Measurements from ENCODE around the gene SETD7.

Gene SETD7

DNA sequence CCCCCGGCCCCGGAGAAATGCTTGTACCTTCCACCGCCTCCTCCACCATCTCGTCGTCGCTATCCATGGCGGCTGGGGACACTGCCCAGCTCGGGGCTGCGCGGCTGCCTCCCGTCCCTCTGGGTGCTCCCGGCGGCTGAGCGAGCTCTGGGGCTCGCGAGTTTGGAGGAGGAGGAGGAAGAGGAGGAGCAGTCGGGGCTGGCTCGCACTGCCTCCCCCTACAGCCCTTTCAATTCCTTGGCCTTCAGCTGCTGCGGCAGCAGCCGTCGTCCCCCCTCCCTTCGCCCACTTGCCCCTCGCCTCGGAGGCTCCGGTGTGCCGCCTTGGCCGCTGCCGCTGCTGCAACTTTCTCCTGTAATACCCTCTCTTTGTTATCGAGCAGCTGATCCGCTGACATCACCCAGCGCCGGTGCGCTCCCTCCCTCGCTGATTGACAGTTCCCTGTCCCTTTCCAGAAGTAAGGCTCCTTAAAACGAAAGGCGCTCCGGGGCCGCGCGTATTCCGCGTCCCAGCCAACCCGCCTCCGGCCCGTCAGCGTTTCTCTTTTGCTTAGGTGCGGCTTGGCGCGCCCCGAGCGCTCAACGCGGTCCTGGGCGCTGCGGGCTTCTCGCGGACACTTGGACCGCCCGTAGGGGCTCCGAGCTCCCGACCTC lies at the start of gene SETD7:
Gene SETD7, minus strand, starts transcription at position 149 of the 653 bp plus-strand sequence. Its CDS starts 82 bp downstream, at position 67.
- DNase-seq, result peak; percentile 62 to 71

DNA sequence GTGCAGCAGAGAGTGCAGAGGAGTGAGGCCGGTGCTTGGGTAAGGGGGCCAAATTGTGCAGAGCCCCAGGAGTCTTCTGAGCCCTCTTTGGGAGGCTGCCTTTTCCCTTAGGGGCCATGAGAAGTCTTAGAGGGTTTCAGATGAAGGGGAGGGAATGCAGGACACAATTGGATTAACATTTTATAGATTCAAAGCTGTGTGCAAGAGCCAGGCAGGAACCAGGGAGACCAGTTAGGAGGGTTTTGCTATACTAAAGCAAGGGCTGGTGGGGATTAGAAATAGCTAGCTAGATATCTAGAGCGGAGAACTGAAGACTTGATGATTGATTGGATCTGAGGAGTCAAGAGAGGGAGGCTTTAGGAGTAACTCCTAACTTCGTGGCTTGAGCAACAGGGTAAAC lies 49.5 kb upstream of the SETD7 start:
- DNase-seq, result no peak

DNA sequence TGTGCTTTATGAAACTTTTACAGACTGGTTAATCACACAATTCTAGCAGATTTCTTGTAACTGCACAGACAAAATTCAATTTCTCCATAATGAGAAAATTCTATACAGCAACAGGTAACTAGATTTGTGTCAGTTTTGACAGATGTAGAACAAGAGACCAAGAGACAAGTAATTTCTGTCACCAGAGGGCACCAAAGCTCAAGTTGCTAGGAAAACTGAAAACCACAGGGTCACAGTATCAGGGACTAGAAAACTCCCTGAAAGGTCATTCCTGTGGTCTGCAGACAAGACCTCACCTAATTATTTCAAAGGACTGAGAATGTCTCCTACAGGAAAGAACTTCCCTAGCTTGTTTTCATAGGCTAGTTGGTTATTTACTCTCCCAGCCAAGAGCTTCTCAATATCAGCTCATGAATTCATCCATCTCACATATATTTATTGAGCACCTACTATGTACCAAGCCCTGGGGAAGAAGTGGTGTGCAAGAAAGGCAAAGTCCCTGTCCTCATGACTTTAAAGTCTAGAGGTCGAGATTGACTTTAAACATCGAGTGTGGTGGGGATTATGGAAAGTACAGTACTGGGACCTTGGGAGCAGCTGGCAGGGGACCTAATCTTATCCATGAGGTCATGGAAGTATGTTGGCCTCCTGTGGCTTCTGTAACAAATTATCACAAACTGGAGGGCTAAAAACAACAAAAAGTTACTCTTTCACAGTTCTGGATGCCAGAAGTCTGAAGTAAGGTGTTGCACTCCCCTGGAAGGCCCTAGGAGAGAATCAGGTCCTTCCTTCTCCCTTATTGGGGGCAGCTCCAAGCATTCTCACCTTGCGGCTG lies 47.8 kb upstream of the SETD7 start:
- DNase-seq, result peak in 1 of 2 donors; percentile 27

DNA sequence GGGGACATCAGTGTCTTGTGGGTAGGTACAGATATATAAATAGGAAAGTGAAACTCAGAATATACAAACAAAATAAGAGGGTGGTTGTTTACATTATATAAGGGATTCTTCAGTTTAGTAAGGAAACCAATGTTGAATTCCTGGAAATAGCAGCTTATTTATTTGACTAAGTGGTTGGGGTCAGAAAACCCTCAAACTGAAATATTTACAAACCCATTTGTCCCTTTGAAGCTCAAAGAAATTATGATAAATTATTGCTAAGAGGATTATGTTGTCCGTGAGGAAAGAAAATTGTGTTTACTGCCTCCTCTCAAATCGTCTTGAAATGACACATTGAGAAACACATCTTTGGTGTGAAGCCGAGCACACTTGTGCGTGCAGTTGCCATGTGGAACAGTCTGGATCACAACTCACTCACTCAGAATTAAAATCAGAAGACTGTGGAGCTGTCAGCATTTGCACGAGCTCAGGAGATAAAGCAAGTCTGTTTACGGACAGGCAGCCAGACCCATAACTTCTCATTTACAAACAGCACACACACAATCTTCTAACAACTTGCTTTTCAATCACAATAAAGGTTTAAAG lies 46.8 kb upstream of the SETD7 start:
- no peak for DNase-seq

DNA sequence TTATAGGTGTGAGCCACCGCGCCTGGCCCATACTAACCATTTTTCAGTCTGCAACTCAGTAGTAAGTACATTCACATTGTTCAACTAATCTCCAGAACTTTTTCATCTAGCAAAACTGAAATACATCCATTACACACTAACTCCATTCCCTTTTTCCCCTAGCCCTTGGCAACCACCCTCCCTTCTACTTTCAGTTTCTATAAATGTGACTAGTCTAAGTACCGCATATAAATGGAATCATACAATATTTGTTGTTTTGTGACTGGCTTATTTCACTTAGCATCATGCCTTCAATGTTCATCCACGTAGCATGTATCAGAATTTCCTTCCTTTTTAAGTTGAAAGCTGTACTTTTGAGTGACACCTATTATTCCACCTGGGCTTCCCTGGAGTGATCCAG lies 44.6 kb upstream of the SETD7 start:
- no peak for DNase-seq

DNA sequence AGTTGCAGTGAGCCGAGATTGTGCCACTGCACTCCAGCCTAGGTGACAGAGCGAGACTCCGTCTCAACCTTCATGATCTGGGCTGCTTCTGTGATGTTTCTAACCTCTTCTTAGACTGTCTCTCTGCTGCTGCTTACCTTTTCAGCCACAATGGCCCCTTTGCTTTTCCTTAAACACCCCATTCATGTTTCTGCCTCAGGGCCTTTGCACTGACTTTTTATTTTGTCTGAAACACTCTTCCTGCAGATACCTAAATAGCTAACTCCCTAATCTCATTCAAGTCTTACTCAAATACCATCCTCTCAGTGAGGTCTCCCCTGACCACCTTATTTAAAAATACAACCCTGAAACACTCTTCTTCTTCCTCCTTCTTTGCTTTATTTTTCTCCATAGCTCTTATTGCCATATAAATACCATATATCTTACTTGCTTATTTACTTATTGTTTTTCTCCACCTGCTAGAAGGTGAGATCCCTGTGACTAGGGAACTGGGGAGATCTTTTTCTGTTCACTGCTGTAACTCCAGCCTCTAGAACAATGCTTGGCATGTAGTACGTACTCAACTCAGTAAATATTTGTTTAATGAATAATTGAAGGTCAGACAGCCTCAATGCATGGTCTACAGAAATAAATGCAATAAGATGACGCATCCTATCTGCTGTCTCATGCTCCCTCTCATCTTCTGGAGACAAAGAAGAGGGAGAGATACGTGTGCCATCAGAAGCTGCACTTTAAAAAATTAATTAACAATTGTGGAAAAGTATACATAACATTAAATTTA lies 43.8 kb upstream of the SETD7 start:
- no peak for DNase-seq

DNA sequence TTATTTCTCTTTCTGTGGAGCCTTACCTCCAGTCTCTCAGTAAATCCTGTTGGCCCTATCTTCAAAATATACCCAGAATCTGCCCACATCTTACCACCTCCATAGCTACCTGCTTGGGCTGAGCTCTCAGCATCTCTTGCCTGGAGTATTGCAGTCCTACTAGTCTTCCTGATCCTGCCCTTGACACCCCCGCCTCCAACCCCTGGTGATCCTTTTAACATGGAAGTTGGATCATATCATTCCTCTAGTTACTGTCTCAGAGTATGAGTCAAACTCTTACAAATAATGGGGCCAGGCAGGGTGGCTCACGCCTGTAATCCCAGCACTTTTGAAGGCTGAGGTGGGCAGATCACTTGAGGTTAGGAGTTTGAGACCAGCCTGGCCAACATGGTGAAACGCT lies 43.1 kb upstream of the SETD7 start:
- no peak for DNase-seq

DNA sequence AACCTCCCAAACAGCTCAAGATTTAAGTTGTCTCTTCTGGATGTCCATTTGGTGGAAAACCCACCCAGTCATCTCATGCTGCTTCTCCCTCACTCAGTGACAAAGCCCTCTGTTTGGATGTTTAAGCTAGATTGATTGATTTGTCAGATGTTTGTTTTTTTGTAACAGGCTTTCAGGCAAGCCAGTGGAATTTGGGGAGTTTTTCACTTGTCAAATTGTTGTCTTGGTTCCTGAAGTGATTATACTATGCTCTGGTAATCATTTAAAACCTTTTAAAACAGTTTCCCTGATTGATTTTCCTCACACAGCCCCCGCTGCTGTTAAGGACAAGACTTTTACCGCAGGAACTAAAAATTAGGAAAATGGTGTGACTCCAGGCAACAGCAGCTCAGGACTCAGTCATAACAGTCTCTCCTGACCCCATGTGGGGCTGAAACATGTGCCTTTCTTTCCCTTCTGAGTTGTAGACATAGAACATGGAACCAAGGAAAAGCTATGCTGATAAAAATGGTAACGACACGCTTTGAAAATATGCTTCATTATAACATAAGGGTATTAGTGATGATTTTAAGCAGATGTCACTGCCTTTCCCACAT lies 40.8 kb upstream of the SETD7 start:
- DNase-seq, result no peak

DNA sequence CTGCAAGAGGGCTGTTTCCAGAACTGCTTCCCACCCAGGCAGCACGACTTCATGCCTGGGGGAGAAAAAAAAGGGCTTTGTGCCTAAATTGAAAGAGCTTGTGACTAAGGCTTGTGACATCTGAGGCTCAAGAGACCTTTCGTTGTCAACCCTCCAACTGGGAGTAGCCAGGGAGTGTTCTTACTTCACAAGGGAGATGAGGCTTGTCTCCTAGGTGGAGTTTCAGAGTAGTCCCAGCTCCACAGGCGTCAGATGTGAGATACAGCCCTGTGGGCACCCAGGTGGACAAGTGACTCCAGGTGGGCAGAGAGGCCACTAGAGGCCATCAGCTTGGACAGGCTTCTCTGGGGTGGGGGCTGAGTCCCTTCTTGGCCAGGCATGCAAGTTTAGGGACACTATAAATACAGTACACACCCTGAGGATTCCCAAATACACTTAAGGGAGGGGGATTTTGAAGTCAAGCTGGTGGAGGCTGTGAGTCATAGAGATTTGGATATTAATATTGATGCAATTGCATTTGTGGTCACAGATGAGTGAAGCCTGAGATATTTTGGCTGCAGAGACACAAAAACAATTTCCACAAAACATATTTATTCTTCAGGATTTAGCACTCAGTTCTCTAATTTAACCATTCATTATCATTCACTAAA lies 40.1 kb upstream of the SETD7 start:
- no peak for DNase-seq

DNA sequence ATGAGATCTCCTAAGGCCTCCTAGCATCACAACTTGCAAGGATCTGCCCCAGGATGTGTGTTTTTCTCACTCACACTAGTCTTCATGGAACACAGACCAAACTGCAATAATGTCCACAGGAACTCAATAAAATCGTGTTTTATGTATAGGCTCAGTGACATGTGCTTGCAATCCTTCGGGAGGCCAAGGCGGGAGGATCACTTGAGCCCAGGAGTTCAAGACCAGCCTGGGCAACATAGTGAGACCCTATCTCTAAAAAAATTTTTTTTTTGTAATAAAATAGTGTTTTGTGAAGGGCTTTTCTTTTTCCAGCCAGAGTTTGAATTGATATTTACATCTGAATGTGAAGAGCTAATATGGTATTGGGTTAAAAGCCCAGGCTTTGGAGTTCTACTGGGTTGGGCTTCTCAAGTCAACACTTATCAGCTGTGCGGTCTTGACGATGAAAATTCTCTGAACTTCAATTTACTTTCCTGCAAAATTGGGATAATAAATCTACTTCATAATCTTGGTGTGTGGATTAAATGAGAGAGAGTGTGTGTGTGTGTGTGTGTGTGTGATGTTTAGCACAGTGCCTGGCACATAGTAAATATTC lies 38.7 kb upstream of the SETD7 start:
- DNase-seq, result no peak

DNA sequence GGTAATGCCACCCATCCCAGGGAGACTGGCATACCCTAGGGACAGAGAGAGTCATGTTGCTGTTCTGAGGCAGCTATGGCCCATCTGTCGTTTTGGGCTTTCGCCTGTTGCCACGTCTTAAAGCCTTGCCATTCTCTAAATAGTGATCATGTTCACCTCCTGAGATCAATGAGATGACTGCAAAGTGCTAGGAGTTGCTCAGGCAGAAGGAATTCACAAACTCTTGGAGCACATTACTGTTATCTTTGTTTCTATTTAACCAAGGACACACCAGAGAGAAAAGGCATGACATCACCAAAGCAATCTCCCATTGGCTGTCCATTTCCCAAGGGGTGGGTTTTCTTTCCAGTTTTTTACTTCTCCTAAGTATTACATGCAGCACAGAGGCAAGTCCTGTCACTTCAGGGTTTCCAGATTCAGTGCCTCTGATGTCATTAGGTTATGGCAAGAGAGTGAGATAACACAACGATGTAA lies 37.1 kb upstream of the SETD7 start:
- DNase-seq, result no peak

DNA sequence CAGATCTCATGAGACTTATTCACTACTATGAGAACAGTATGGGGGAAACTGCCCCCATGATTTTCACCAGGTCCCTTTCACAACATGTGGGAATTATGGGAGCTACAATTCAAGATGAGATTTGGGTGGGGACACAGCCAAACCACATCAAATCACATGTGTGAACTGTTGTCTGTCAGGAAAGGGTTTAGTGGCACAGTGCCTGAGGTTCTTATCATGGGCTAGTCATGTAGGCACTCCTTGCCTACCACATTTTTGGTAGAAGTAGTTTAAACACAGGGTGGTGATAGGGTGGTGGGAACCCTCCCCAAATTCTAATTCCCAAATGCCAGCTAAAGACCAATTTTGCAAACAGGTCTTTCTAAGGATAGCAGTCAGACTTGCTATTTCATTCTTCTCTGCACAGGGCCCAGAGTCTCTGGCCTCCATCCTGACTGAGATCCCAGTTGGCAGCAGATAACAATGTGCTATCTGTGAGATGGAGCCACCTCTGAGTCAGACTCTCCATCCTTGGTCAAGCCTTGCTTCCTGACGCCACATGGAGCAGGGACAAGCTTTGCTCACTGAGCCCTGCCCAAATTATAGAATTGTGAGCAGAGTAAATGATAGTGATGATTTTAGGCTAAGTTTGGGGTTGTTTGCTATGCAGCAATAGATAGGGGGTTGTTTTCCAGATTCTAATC lies 33.5 kb upstream of the SETD7 start:
- no peak for DNase-seq

DNA sequence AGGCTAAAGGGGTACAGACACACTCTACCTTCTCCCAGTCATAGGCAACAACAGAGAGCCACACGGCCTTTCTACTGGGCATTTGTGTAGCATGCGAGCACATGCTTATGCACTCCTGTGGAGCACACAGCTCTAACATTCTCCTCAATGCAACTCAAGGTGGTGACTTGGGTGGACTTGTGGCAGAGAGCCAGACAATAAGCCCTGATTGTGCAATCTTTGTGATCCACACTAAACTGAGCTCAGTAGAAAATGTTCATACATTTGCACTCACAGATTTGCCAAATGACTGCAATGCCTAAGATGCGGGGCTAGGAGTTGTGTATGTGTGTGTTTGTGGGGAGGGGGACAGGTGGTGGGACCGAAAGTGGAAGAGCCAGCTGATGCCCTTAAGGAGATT lies 31.4 kb upstream of the SETD7 start:
- no peak for DNase-seq

DNA sequence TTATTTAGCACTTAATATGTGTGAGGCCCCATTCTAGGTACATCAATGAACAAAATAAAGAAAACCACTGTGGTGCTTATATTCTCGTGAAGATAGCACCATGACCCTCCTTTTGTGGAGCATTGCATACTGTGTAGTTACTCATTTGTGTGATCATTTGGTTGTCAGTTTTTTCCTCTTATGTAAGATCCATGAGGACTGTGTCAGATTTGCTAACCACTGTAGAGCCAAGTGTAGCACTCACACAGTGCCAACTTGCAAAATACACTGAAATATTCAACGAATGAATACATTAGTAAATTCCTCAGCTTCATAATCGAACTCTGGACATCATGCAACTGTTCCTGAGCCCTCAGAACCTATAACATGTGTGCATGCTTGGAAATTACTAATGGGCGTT lies 29.5 kb upstream of the SETD7 start:
- no peak for DNase-seq

DNA sequence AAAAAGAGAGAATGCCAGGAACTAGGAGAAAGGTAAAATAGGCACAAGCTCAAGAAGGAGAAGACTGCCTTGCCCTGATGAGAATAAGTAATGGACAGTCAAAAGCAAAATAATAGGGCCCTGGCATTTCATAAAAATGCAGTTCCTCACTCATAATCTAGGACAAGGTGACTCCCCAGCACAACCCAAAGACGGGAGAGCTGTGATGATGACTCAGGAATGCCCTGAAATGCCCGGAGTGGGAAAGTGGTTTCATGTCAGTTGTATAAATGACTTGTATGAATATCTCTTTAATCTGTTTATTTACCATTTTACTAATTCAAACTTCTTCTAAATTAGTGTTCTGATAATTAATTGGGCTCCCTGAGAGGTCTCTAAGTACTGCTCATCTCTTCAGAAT lies 28.8 kb upstream of the SETD7 start:
- no peak for DNase-seq

DNA sequence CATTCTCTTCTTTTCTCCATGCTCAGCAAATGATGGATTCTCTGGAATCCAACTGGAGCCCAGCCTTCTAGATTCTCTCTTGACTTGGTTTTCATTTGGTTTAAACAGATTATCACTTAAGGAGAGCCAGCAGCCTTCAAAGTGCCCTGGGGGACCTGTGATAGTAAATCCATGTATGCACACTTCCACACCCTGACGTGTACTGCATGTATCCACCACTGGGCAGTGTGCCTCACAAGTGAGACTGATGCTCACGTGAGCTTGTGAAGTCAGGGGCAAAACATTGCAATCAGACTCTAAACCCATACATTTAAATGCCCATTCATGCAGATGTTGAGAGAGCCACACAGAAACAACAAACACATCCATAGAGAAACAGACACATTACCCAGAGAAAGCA lies 28.0 kb upstream of the SETD7 start:
- DNase-seq, result no peak

DNA sequence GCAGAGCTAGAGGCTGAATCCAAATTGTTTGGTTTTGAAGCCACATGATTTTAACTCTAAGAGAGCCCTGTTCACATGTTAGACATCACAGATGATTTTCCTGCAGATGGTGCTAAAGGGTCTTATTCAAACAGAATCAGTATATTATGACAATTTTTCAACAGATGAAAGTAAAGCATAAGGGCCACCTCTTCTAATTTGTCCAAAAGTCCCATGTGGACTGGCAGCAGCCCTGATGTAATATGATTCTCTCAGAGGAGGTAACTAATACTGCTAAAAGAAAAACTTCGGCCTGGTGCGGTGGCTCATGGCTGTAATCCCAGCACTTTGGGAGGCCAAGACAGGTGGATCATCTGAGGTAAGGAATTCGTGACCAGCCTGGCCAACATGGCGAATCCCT lies 26.0 kb upstream of the SETD7 start:
- DNase-seq, result no peak

DNA sequence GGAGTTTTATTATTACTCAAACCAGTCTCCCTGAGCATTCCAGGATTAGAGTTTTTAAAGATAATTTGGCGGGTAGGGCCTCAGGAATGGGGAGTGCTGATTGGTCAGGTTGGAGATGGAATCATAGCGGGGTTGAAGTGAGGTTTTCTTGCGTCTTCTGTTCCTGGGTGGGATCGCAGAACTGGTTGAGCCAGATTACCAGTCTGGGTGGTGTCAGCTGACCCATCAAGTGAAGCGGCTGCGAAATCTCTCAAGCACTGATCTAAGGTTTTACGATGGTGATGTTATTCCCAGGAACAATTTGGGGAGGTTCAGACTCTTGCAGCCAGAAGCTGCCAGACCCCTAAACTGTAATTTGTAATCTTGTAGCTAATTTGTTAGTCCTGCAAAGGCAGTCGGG lies 25.1 kb upstream of the SETD7 start:
- no peak for DNase-seq

DNA sequence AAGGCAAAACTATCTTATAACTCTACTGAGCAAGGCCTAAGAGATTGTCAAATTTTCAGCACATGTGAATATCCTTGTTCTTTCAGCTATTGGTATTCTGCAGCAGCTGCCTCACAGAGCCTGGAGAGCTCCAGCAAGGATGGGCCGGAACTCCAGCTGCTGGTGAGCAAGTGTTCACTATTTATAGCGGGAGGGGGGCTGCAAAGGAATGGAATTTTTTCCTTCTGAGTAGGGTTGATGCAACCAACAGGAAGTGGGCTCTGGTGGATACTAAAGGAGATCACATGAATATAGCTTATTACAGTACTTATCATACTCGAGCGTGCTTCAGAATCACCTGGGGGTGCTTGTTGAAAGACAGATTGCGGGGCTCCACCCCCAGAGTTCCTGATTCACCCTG lies 20.2 kb upstream of the SETD7 start:
- DNase-seq, result no peak

DNA sequence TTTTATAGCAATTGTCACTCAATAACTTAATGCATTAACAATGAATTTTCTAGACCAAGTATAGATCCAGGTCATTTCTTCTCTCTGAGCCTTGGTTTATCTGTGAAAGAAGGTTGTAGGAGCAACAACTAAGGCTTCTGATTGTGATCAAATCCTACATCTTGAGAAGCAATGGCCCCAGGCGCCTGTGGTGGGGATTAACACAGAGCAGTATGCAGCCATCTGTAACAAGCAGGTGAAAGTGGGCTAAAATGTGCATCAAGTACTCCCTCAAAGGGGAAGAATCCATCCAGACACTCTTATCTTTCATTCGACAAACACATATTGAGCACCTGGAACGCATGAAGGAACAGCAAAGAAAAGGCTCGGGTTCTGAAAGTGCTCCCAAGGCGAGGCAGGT lies 19.1 kb upstream of the SETD7 start:
- DNase-seq, result no peak

DNA sequence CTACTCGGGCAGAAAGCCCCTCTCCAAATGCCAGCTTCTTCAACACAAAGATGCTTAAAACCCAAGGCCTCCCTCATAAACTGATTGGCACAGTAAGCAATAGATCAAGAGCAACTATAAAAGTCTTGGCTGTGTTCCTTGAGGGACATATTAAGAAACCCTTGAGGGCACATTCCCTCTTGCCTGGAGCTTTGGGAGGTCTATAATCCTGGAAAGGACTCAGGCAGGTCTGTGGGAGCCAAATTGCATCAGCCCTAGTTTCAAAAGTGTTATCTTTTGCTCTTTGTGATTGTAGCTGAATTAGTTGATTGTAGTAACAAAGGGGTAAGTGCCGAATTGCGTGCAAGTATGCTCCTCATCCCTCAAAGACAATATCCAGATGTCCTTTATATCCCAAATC lies 18.6 kb upstream of the SETD7 start:
- no peak for DNase-seq
